Tibial nerve (tissue), 4 donors: ENCODE results near the gene HGFAC.

Experiments used
- CTCF ChIP-seq, 5 experiments: fragments of 200-600 bp in 3 of 5; fragments of 450-650 bp in 2 of 5; sonication (generic) in 3 of 5; IDR thresholded peaks; one replicate each; pipeline ENCODE4 v1.5.1; 2016 to 2019; ENCODE audit warnings: antibody characterized with exemption in 5 of 5, mild to moderate bottlenecking in 3 of 5, moderate library complexity in 2 of 5
- EP300 ChIP-seq, 2 donors: sonication (generic); formaldehyde crosslinking; IDR thresholded peaks; one replicate each; pipeline ENCODE4 v1.6.1; 2017; ENCODE audit warnings: antibody characterized with exemption in 2 of 2, mild to moderate bottlenecking in 1 of 2
- POLR2A ChIP-seq, 2 donors: fragments of 450-650 bp; IDR thresholded peaks; one replicate each; pipeline ENCODE4 v1.6.1; 2017; ENCODE audit warnings: antibody characterized with exemption in 2 of 2, mild to moderate bottlenecking in 2 of 2, moderate library complexity in 2 of 2

- TF ChIP-seq CTCF (IDR thresholded peaks at IDR 0.05), result no peak
- TF ChIP-seq POLR2A (IDR thresholded peaks at IDR 0.05), result no peak
- no peak for TF ChIP-seq EP300 (IDR thresholded peaks at IDR 0.05)
Observed at GRCh38 chr4:3405176-3405575, 36.6 kb upstream of the HGFAC start.
